GM12878 (cell line): Measurements from ENCODE around the gene NAALADL2. TPM values are rescaled to one million over a fixed set of nuclear protein-coding genes. Genes with fewer than 3 reads are reported as not detected.

Experiments
- ATAC-seq: fragments of 200-7000 bp; cut with Tn5 transposase; 3 replicates; pipeline ENCODE4 v1.9.1; 2020; ENCODE audit warnings: mild to moderate bottlenecking, moderate library complexity
- BruUV-seq: library from RNA; stranded (reverse); fragments of 400-500 nt; replicated peaks from 2 replicates; lab custom pipeline; 2021; lab: Mats Ljungman, UMichigan
- CTCF ChIA-PET: fragments of 300-600 bp; sonication (Branson Sonifier 250); formaldehyde crosslinking; extraction: SDS; loops from one replicate; lab custom pipeline; 2021; ENCODE audit warnings: inconsistent platforms; lab: Yijun Ruan, JAX
- POLR2A ChIA-PET: fragments of 350-600 bp; formaldehyde crosslinking; extraction: SDS; loops from one replicate; lab custom pipeline; 2021; ENCODE audit warnings: inconsistent platforms; lab: Charles Lee
- RAD21 ChIA-PET: fragments of 300-600 bp; sonication (Branson Sonifier 250); formaldehyde crosslinking; loops from one replicate; lab custom pipeline; 2023; ENCODE audit warnings: antibody characterized with exemption; ENCODE audit not compliant: unreplicated experiment; lab: Charles Lee
- SMC1A ChIA-PET: fragments of 300-600 bp; sonication (Branson Sonifier 250); formaldehyde crosslinking; loops from one replicate; lab custom pipeline; 2023; ENCODE audit not compliant: unreplicated experiment, uncharacterized antibody; lab: Charles Lee
- DNase-seq: peaks from one replicate; pipeline ENCODE4 v3.0.0-alpha.2; 2011; ENCODE audit warnings: low read depth, low spot score
- FAIRE-seq: peaks from 3 replicates; lab custom pipeline; 2011; peaks lifted over from hg19 to GRCh38; lab: Jason Lieb, UNC
- H2AFZ ChIP-seq: 2 replicates; pipeline ENCODE4 v1.6.0; 2011; ENCODE audit warnings: low read depth, low read length, control low read depth; ENCODE audit not compliant: control insufficient read depth
- H3K27ac ChIP-seq: 2 replicates; pipeline ENCODE4 v1.5.1; 2011; ENCODE audit warnings: control low read depth; ENCODE audit not compliant: control insufficient read depth, insufficient read depth
- H3K27me3 ChIP-seq, 2 experiments: replicated peaks in 1 of 2; 2 replicates each; pipeline versions ENCODE4 v1.6.0 to v1.6.1; 2011; ENCODE audit warnings: low read length in 1 of 2; ENCODE audit not compliant: control insufficient read depth in 2 of 2, insufficient read depth in 2 of 2
- H3K36me3 ChIP-seq, 2 experiments: 2 replicates each; pipeline ENCODE4 v1.5.1; 2011; ENCODE audit warnings: low read length in 1 of 2; ENCODE audit not compliant: control insufficient read depth in 2 of 2, insufficient read depth in 2 of 2
- H3K4me1 ChIP-seq: 2 replicates; pipeline ENCODE4 v1.6.1; 2011; ENCODE audit warnings: mild to moderate bottlenecking, low read length, moderate library complexity, mixed read lengths; ENCODE audit not compliant: control insufficient read depth, insufficient read depth
- H3K4me2 ChIP-seq: 2 replicates; pipeline ENCODE4 v1.6.0; 2011; ENCODE audit warnings: control low read depth; ENCODE audit not compliant: control insufficient read depth, insufficient read depth
- H3K4me3 ChIP-seq: fragments of 200-600 bp; sonication (generic); 2 replicates; pipeline ENCODE4 v1.5.1; 2016
- H3K79me2 ChIP-seq: 2 replicates; pipeline ENCODE4 v1.6.0; 2011; ENCODE audit warnings: low read length; ENCODE audit not compliant: control insufficient read depth, insufficient read depth
- H3K9ac ChIP-seq: 2 replicates; pipeline ENCODE4 v1.8.0; 2011; ENCODE audit warnings: low read length, control low read depth, mixed read lengths; ENCODE audit not compliant: control insufficient read depth, insufficient read depth
- H3K9me3 ChIP-seq: replicated peaks from 3 replicates; pipeline ENCODE4 v1.5.1; 2011; ENCODE audit warnings: mild to moderate bottlenecking, low read length; ENCODE audit not compliant: control insufficient read depth, insufficient read depth
- H4K20me1 ChIP-seq: 2 replicates; pipeline ENCODE4 v1.6.0; 2011; ENCODE audit not compliant: control insufficient read depth, insufficient read depth
- DPF2 ChIP-seq: fragments of 450-650 bp; IDR thresholded peaks from 2 replicates; pipeline ENCODE4 v1.6.1; 2017; ENCODE audit warnings: mild to moderate bottlenecking
- GABPA ChIP-seq: IDR thresholded peaks from 2 replicates; pipeline ENCODE4 v1.6.1; 2014; ENCODE audit warnings: antibody characterized with exemption, low read depth, mild to moderate bottlenecking, inconsistent platforms
- RELA ChIP-seq: fragments of 450-650 bp; IDR thresholded peaks from 2 replicates; pipeline ENCODE4 v1.8.0; 2014; ENCODE audit warnings: borderline replicate concordance; ENCODE audit not compliant: partially characterized antibody
- TAF1 ChIP-seq: IDR thresholded peaks from 2 replicates; pipeline ENCODE4 v1.6.1; 2011; ENCODE audit warnings: mild to moderate bottlenecking, low read depth, low read length, borderline replicate concordance
- TCF12 ChIP-seq: IDR thresholded peaks from 2 replicates; pipeline ENCODE4 v1.6.1; 2011; ENCODE audit warnings: low read depth, mild to moderate bottlenecking, low read length
- YBX1 ChIP-seq: fragments of 450-650 bp; IDR thresholded peaks from 2 replicates; pipeline ENCODE4 v1.6.1; 2016; ENCODE audit warnings: antibody characterized with exemption
- WGBS: methylation state at CpG from one replicate; pipeline ENCODE4 v1.1.6; 2016; ENCODE audit warnings: low lambda C conversion rate; ENCODE audit not compliant: insufficient replicate concordance, insufficient coverage; ENCODE audit errors: missing lambda C conversion rate; 5-methylcytosine and 5-hydroxymethylcytosine counted together
- in situ Hi-C: fragments of 300-500 bp; cut with MboI; formaldehyde crosslinking; loops from 9 replicates; pipeline ENCODE4 v1.14.3; 2018; ENCODE audit warnings: mixed read lengths
- intact Hi-C: fragments of 100-400 bp; cut with micrococcal nuclease; formaldehyde crosslinking; loops from one replicate; pipeline ENCODE4 v1.14.2; 2022; ENCODE audit not compliant: unreplicated experiment
- polyA plus RNA-seq, 11 experiments: library from polyadenylated mRNA; depleted of rRNA in 4 of 11; unstranded in 6 of 11; stranded (reverse) in 5 of 11; fragments of >200 nt; fragmentation: Nextera tagmentation in 4 of 11; fragmentation: Illumina TruSeq in 1 of 11; extraction: Ambion mirVana in 4 of 11; extraction: Trizol in 1 of 11; gene quantifications; 1 replicate in 1 of 11; 2 replicates in 10 of 11; pipeline versions ENCODE4 v1.2.1 to v1.2.3, GENCODE V29; 2011 to 2016; ENCODE audit warnings: inconsistent platforms in 2 of 11, missing spikeins in 2 of 11, low read depth in 1 of 11
- total RNA-seq, 4 experiments: library from RNA; depleted of rRNA in 3 of 4; stranded (reverse); fragments of >200 nt in 3 of 4; fragmentation: Illumina TruSeq in 1 of 4; extraction: Trizol in 1 of 4; gene quantifications; 2 replicates each; pipeline versions ENCODE4 v1.2.1 to v1.2.3, GENCODE V29; 2013 to 2021
- TF ChIP-seq, protein P1 (sequence below): fragments of 150-350 bp; IDR thresholded peaks from 2 replicates; pipeline ENCODE4 v1.6.1; 2014; ENCODE audit warnings: mild to moderate bottlenecking, low read depth, low read length

The NAALADL2 gene
- total and polyA plus RNA-seq, 10 of the 15 experiments (the other 5 are each of a cell fraction or from before 2014, with no cell fraction given) = 0.06 to 10.8 (median 0.46) TPM

DNA sequence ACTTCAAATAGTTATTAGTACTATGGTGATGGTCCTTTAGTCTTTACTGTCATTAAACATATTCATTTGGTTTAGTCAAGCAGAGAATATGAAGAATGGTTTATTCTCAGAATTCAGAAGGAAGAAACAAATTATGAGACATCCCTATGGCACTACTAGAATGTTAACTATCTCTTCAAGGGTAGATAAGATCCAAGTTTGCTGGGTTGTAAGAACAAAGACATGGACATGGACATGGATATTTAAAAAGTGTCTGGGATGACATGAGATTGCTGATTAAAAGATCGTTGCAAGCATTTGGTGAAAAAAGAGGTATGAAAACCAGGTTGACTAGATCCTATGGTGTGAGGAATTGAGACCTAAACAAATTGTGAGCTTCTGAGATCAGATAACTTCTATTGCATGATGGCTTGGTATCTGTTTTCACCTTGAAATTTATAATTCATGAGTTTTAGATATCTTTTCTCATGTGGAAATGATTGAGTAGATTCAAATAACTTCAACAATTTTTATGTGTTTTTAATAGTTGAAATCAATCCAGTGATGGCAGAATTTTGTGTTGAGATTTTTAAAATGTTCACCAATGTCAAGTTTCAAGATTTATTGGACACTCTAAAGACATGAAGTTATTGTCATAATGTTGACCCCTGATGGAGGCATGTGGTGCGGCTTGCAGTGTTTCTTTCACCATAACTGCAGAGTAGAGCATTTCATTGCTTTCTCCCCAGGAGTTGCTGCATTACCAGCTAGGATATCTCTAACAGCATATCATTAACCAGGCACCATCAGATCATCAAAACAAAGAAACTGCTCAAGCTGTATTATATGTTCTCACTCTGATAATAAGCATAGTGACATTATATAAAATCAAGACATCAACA, 72.6 kb downstream of the NAALADL2 start:
- H3K9ac ChIP-seq = no peak overlapping the region
- intact Hi-C loops = no loop called here
- H3K36me3 ChIP-seq = no peaks in the 10 kb centered on the region
- BruUV-seq = no TSS peak
- in situ Hi-C loops = no loop called here
- ChIA-PET RAD21 (no interaction called here), CTCF (interaction anchor here (0.6 kb wide), 1 partner anchor 11 kb away, joined by 3 read pairs; no protein-coding TSS in a partner anchor), SMC1A (no interaction called here), POLR2A (no interaction called here)
- no peak overlapping the region for H2AFZ ChIP-seq
- no peak overlapping the region for H3K4me3 ChIP-seq
- WGBS = 0% methylated on average over 2 of the region's 2 CpGs
- TF ChIP-seq, protein P1, sequence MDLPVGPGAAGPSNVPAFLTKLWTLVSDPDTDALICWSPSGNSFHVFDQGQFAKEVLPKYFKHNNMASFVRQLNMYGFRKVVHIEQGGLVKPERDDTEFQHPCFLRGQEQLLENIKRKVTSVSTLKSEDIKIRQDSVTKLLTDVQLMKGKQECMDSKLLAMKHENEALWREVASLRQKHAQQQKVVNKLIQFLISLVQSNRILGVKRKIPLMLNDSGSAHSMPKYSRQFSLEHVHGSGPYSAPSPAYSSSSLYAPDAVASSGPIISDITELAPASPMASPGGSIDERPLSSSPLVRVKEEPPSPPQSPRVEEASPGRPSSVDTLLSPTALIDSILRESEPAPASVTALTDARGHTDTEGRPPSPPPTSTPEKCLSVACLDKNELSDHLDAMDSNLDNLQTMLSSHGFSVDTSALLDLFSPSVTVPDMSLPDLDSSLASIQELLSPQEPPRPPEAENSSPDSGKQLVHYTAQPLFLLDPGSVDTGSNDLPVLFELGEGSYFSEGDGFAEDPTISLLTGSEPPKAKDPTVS = no peak
- TF ChIP-seq DPF2 (no peak), TCF12 (no peak), TAF1 (no peak), YBX1 (no peak), RELA (no peak), GABPA (no peak)
- FAIRE-seq (no peak), ATAC-seq (no peak), DNase-seq (no peak)
- H4K20me1 ChIP-seq = no peaks in the 10 kb centered on the region
- H3K27me3 ChIP-seq = no peaks in the 10 kb centered on the region
- no peak overlapping the region for H3K4me2 ChIP-seq
- no peaks in the 10 kb centered on the region for H3K79me2 ChIP-seq
- H3K4me1 ChIP-seq = no peaks in the 10 kb centered on the region
- no peak overlapping the region for H3K27ac ChIP-seq
- H3K9me3 ChIP-seq = no peaks in the 10 kb centered on the region
